Adrenal gland (tissue), 12 donors: ENCODE measurements around the gene IL1RL1. TPM values are rescaled to one million over a fixed set of nuclear protein-coding genes. Genes with fewer than 3 reads are reported as not detected.

Experiments
- DNase-seq, 7 donors: peaks; one replicate each; pipeline ENCODE4 v3.0.0-alpha.2; 2019 to 2020
- H3K27ac ChIP-seq, 5 donors: fragments of 200-600 bp; sonication (generic) in 4 of 5; 1 replicate in 3 of 5; 2 replicates in 2 of 5; pipeline versions ENCODE4 v1.5.1 to v1.8.0; 2016 to 2020; ENCODE audit warnings: mild to moderate bottlenecking in 1 of 5
- H3K27me3 ChIP-seq: fragments of 200-600 bp; 2 replicates; pipeline ENCODE4 v1.8.0; 2021
- H3K36me3 ChIP-seq, 2 donors: fragments of 200-600 bp; replicated peaks in 1 of 2; 1 replicate in 1 of 2; 2 replicates in 1 of 2; pipeline versions ENCODE4 v1.5.1 to v1.8.0; 2018 to 2022
- H3K4me1 ChIP-seq, 2 donors: fragments of 200-600 bp; replicated peaks in 1 of 2; 1 replicate in 1 of 2; 2 replicates in 1 of 2; pipeline versions ENCODE4 v1.5.1 to v1.8.0; 2018 to 2021
- H3K4me3 ChIP-seq, 4 donors: fragments of 200-600 bp; sonication (generic) in 3 of 4; one replicate each; pipeline ENCODE4 v1.5.1; 2016 to 2018
- H3K9me3 ChIP-seq, 3 donors: fragments of 200-600 bp; sonication (generic) in 1 of 3; replicated peaks in 1 of 3; 1 replicate in 2 of 3; 2 replicates in 1 of 3; pipeline versions ENCODE4 v1.5.1 to v1.8.0; 2016 to 2021
- CTCF ChIP-seq, 6 experiments: fragments of 450-650 bp in 4 of 6; fragments of 200-600 bp in 2 of 6; sonication (generic) in 1 of 6; IDR thresholded peaks; 1 replicate in 5 of 6; 2 replicates in 1 of 6; pipeline versions ENCODE4 v1.5.1 to v1.8.0; 2016 to 2021; ENCODE audit warnings: antibody characterized with exemption in 6 of 6, mild to moderate bottlenecking in 2 of 6, moderate library complexity in 1 of 6
- POLR2A ChIP-seq, 2 donors: fragments of 450-650 bp; IDR thresholded peaks; one replicate each; pipeline ENCODE4 v1.6.1; 2017; ENCODE audit warnings: antibody characterized with exemption in 2 of 2, mild to moderate bottlenecking in 2 of 2, moderate library complexity in 1 of 2
- WGBS, 4 donors: extraction: QIAGEN DNeasy Blood & Tissue Kit in 2 of 4; methylation state at CpG; one replicate each; pipeline versions ENCODE4 v1.1.5 to v1.1.7; 2013 to 2017; 5-methylcytosine and 5-hydroxymethylcytosine counted together
- intact Hi-C, 2 donors: fragments of 100-400 bp; cut with DNase I; formaldehyde crosslinking; loops; one replicate each; pipeline versions ENCODE4 v1.14.1 to v1.15.0; 2022 to 2023
- polyA plus RNA-seq, 3 donors: library from polyadenylated mRNA; stranded (reverse); fragments of 200-250 nt in 2 of 3; fragments of 350-450 nt in 1 of 3; fragmentation: Illumina TruSeq in 1 of 3; extraction: RNeasy Lipid Tissue Mini Kit (QIAGEN cat#74804) in 1 of 3; gene quantifications; one replicate each; pipeline ENCODE4 v1.2.3, GENCODE V29; 2013 to 2014
- total RNA-seq, 9 donors: library from RNA; depleted of rRNA in 4 of 9; stranded (reverse); fragments of >200 nt in 4 of 9; fragments of 120-200 nt in 1 of 9; fragmentation: NEBNext Ultra II Directional in 1 of 9; extraction: Animal tissue kit (Norgen Biotek cat#: 25700) in 1 of 9; gene quantifications; one replicate each; pipeline versions ENCODE4 v1.1.0 to v1.2.4, GENCODE V29; 2013 to 2023
- donor health status: healthy with polysubstance abuse.
- donor health status: Bipolar disorder and iron deficiency.
- donor health status: DM: yes; HTN: yes; CAD: no.
- donor health status: DM: no; HTN: no; CAD: no.
- donor health status: DM: no; HTN: no; CAD: no.
- donor health status: DM: yes; HTN: yes; CAD: no.

Gene IL1RL1
- total and polyA plus RNA-seq, 12 donors: 2.1 to 74.8 (median 23.4) TPM

GRCh38 chr2:102279391-102279735, 32.0 kb upstream of the IL1RL1 start:
- intact Hi-C loops: no loop called here
- no peaks in the 10 kb centered on the region for H3K4me1 ChIP-seq
- WGBS, 4 donors: 67 to 81% (median 77%) methylated on average over 1 of the region's 1 CpG
- H3K9me3 ChIP-seq: no peaks in the 10 kb centered on the region
- DNase-seq: no peak
- H3K4me3 ChIP-seq: no peak overlapping the region
- no peaks in the 10 kb centered on the region for H3K36me3 ChIP-seq
- no peak overlapping the region for H3K27ac ChIP-seq
- H3K27me3 ChIP-seq: no peaks in the 10 kb centered on the region
- TF ChIP-seq CTCF (IDR thresholded peaks at IDR 0.05) (no peak), POLR2A (IDR thresholded peaks at IDR 0.05) (no peak)

GRCh38 chr2:102282678-102283091, 28.7 kb upstream of the IL1RL1 start:
- intact Hi-C loops: no loop called here
- H3K4me3 ChIP-seq: no peak overlapping the region

GRCh38 chr2:102283996-102284395, 27.4 kb upstream of the IL1RL1 start:
- 94 to 96% (median 95%) methylated on average over 1 of the region's 1 CpG for WGBS, 4 donors
- H3K27me3 ChIP-seq: peaks cover 10% of the 10 kb centered on the region

More at GRCh38 chr2:102282678-102283091, 28.7 kb upstream of the IL1RL1 start:
- H3K9me3 ChIP-seq: no peaks in the 10 kb centered on the region
- DNase-seq: no peak
- no peaks in the 10 kb centered on the region for H3K36me3 ChIP-seq
- TF ChIP-seq POLR2A (IDR thresholded peaks at IDR 0.05) (no peak), CTCF (IDR thresholded peaks at IDR 0.05) (no peak)
- H3K27ac ChIP-seq: no peak overlapping the region
- no peaks in the 10 kb centered on the region for H3K4me1 ChIP-seq
- peaks cover 10% of the 10 kb centered on the region for H3K27me3 ChIP-seq
- 17 to 35% (median 23%) methylated on average over 2 of the region's 2 CpGs for WGBS, 4 donors

GRCh38 chr2:102284611-102285010, 26.8 kb upstream of the IL1RL1 start:
- WGBS, 4 donors: 89 to 95% (median 93%) methylated on average over 3 of the region's 3 CpGs
- H3K4me1 ChIP-seq: no peaks in the 10 kb centered on the region
- no peak for TF ChIP-seq CTCF (IDR thresholded peaks at IDR 0.05)
- TF ChIP-seq POLR2A (IDR thresholded peaks at IDR 0.05): no peak
- H3K4me3 ChIP-seq: no peak overlapping the region
- intact Hi-C loops: no loop called here
- DNase-seq: no peak
- peaks cover 10% of the 10 kb centered on the region for H3K27me3 ChIP-seq
- no peaks in the 10 kb centered on the region for H3K9me3 ChIP-seq
- no peaks in the 10 kb centered on the region for H3K36me3 ChIP-seq
- H3K27ac ChIP-seq: no peak overlapping the region

More at GRCh38 chr2:102283996-102284395, 27.4 kb upstream of the IL1RL1 start:
- Histone ChIP-seq H3K9me3 (no peaks in the 10 kb centered on the region), H3K27ac (no peak overlapping the region), H3K4me3 (no peak overlapping the region), H3K36me3 (no peaks in the 10 kb centered on the region), H3K4me1 (no peaks in the 10 kb centered on the region)
- intact Hi-C loops: no loop called here
- no peak for TF ChIP-seq CTCF (IDR thresholded peaks at IDR 0.05)
- DNase-seq: no peak
